KOPT-K1 (cell line): ENCODE data around the gene OR2A14.
"Not testable (repeated sequence)": the region's sequence is repeated elsewhere in the genome, so short reads cannot be mapped to it uniquely, and the experiment has no call there.

ENCODE experiments used
- H3K27ac ChIP-seq: fragments of 200-600 bp; sonication (generic); 2 replicates; pipeline ENCODE4 v1.5.1; 2016; ENCODE audit warnings: antibody characterized with exemption, mild to moderate bottlenecking, low read depth, low read length; ENCODE audit not compliant: poor library complexity, severe bottlenecking
- H3K36me3 ChIP-seq: fragments of 200-600 bp; sonication (generic); 2 replicates; pipeline ENCODE4 v1.5.1; 2017; ENCODE audit warnings: antibody characterized with exemption, mild to moderate bottlenecking, low read length, moderate library complexity; ENCODE audit not compliant: insufficient read depth
- H3K9me3 ChIP-seq: fragments of 200-600 bp; sonication (generic); 2 replicates; pipeline ENCODE4 v1.5.1; 2017; ENCODE audit warnings: antibody characterized with exemption, low read length, mild to moderate bottlenecking; ENCODE audit not compliant: insufficient read depth, poor library complexity, severe bottlenecking

Gene OR2A14

DNA sequence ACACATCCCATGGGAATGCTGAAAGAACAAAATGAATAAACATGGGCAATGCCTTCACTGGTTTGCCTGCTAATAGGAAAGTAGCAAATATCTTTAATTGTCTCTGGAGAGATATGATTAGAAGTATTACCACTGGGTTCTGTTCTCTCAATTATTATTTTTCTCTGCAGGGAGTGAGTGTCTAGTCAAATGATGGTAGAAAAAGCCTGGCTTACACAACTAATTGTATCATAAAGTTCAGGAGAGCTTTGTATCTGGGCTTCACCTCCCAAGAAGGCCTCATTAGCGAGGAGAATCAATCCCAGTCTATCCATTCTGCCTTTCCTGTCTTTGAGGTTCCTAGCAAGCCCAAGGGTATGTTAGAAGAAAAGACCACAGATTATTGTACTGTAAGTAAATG, at the start of gene OR2A14:
TSS of gene OR2A14 (plus strand) at position 301 of the 400 bp plus-strand sequence. CDS start 5,937 bp downstream, outside the sequence.
- H3K36me3 ChIP-seq = no peaks in the 10 kb centered on the region
- no peaks in the 10 kb centered on the region for H3K9me3 ChIP-seq
- H3K27ac ChIP-seq = no peak within 1 kb of the TSS

GRCh38 chr7:144074374-144074773, 48.6 kb upstream of the OR2A14 start:
- Histone ChIP-seq H3K27ac (no peak overlapping the region), H3K36me3 (no peaks in the 10 kb centered on the region)

DNA sequence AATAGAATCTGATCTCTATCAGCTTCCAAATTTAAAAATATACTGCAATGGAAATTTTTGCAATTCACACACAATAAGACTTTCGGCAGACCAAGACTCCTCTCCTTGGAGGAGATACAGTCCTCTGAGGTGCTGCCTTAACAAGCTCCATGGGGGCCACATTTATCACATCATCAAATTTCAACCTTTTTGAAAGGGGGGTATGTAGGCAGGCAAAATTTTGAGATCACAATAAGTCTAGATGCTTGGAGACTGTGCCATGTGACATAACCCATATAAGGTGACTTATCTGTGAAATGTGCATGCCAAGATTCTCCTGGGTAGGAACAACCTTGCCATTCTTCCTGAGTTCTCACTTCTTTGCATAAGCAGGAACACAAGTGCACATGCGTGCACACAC, 37.0 kb upstream of the OR2A14 start, which contains the start of gene OR2A12:
TSS of gene OR2A12 (plus strand) at position 301 of the 400 bp plus-strand sequence. CDS start 8,830 bp downstream, outside the sequence.
- peaks cover 4% of the 10 kb centered on the region for H3K9me3 ChIP-seq
- no peak within 1 kb of the TSS for H3K27ac ChIP-seq
- no peaks in the 10 kb centered on the region for H3K36me3 ChIP-seq

More at GRCh38 chr7:144074374-144074773, 48.6 kb upstream of the OR2A14 start:
- H3K9me3 ChIP-seq = no peaks in the 10 kb centered on the region

- no peak overlapping the region for H3K27ac ChIP-seq
- H3K9me3 ChIP-seq = peaks cover 4% of the 10 kb centered on the region
- no peaks in the 10 kb centered on the region for H3K36me3 ChIP-seq
Measured at GRCh38 chr7:144086730-144087129, 36.2 kb upstream of the OR2A14 start.

DNA sequence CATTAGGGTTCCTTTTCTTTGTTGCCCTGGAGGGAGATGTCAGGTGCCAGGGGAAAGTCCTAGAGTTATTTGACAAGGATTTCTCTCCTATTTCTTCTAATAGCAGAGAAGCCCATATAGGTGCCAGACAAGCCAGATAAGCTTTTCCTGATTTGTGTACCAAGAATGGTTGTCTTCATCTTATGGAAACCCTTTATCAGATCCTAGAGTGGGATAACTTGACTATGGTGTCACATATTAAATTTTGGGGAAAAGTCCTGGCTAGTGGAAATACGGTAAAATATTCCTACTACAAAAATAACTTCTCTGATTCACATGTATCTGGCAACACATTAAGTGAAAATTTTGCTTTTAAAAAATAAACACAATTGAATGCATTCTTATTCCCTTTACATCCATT, 35.7 kb upstream of the OR2A14 start:
- no peak overlapping the region for H3K27ac ChIP-seq
- H3K9me3 ChIP-seq = peaks cover 4% of the 10 kb centered on the region
- no peaks in the 10 kb centered on the region for H3K36me3 ChIP-seq

- Histone ChIP-seq H3K9me3 (peaks cover 4% of the 10 kb centered on the region), H3K36me3 (no peaks in the 10 kb centered on the region), H3K27ac (no peak overlapping the region)
Measured at GRCh38 chr7:144090667-144091066, 32.3 kb upstream of the OR2A14 start.

DNA sequence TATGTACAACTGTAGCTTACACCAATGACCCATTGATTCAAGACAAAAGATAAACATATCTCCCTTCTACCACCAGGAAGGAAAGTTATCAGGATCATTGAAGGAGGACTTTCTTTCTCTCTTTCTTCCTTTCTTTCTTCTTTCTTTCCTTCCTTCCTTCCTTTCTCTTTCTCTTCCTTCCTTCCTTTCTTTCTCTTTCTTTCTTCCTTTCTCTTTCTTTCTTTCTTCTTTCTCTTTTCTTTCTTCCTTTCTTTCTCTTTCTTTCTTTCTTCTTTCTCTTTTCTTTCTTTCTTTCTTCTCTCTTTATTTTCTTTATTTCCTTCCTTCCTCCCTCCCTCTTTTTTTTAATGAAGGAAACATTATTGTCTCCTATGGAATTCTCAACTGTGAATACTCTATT, 24.2 kb upstream of the OR2A14 start:
- Histone ChIP-seq H3K36me3 (no peaks in the 10 kb centered on the region), H3K27ac (no peak overlapping the region), H3K9me3 (no peaks in the 10 kb centered on the region)

DNA sequence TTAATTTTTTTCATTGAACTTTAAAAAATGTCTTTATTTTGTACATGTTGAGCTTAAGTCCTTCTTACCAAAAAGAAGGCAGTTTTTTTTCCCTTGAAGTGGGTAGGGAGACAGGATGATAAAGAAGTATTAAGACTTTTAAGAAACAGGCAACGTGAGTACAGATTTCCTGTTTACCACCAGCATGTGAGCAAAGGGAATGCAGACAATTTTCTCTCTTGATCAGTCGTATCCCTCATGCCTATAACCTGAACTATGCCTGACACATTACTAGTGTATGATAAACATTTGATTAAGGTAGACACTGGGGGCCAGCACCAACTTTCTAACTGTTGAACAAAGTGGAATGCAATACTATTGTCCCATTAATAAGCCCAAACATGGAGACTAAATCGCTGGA, 22.4 kb upstream of the OR2A14 start:
- H3K36me3 ChIP-seq = no peaks in the 10 kb centered on the region
- H3K9me3 ChIP-seq = no peaks in the 10 kb centered on the region
- H3K27ac ChIP-seq = no peak overlapping the region

DNA sequence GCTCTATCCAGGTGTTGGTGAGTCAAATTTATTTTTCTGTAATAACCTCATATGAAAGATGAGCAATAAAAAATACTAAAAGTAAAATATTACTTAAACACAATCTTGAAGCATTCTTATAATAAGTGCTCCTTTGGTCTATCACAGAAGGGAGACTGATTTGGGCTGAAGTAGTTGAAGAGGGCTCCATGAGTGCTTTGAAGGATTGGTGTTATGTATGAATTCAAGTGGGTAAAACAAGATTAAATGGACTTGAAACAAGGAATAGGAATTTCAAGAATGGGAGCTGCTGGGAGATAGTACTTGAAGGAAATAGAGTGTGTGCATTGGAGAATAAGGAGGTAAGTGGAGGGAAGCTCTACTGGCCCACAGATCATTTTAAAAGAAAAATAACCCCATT, 20.9 kb upstream of the OR2A14 start:
- no peak overlapping the region for H3K27ac ChIP-seq
- no peaks in the 10 kb centered on the region for H3K36me3 ChIP-seq
- no peaks in the 10 kb centered on the region for H3K9me3 ChIP-seq

- H3K27ac ChIP-seq = no peak overlapping the region
- H3K36me3 ChIP-seq = no peaks in the 10 kb centered on the region
- no peaks in the 10 kb centered on the region for H3K9me3 ChIP-seq
Measured at GRCh38 chr7:144105211-144105610, 17.8 kb upstream of the OR2A14 start.

DNA sequence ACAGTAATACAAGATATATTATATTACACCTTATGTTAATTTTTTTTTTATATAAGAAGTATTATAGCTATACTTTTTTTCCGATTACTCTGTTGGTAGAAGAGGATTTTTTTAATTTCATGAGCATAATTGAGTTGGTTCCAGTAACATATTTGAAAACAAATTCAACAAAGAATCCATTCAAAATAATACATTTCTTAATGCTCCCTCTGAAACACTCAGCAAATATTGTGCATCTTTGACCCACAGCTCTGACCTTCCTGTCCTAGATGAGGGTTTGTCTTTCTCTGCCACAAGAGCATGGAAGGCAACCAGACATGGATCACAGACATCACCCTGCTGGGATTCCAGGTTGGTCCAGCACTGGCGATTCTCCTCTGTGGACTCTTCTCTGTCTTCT, 13.7 kb upstream of the OR2A14 start, which contains the start of gene OR2A2:
TSS of gene OR2A2 (plus strand) at position 301 of the 400 bp plus-strand sequence. CDS start at position 301, 0 bp downstream.
- Histone ChIP-seq H3K27ac (no peak within 1 kb of the TSS), H3K36me3 (no peaks in the 10 kb centered on the region), H3K9me3 (no peaks in the 10 kb centered on the region)

- no peak overlapping the region for H3K27ac ChIP-seq
- H3K9me3 ChIP-seq = no peaks in the 10 kb centered on the region
- H3K36me3 ChIP-seq = no peaks in the 10 kb centered on the region
Measured at GRCh38 chr7:144110272-144110671, 12.7 kb upstream of the OR2A14 start.

DNA sequence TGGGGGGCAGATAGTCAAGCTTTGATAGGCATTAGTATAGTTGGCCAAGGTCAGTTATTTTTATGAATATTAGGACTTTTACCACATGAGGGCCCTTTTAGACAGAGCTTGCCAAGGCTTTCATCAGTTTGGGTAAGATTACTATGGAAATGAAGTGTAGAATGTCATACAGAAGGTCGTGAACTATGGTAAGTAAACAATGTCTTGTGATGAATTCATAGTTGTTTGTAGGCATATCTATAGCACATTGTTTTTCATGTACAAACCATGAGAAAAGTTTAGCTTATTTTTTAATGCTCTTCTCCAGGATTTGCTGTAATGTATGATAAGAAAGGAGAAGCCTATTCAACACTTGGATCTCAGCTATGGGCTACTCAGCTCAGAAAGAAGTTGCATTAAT, 9.3 kb upstream of the OR2A14 start:
- no peaks in the 10 kb centered on the region for H3K36me3 ChIP-seq
- no peaks in the 10 kb centered on the region for H3K9me3 ChIP-seq

GRCh38 chr7:144118341-144118740, 4.6 kb upstream of the OR2A14 start:
- Histone ChIP-seq H3K36me3 (no peaks in the 10 kb centered on the region), H3K9me3 (no peaks in the 10 kb centered on the region), H3K27ac (no peak overlapping the region)

More for the DNA sequence above, 9.3 kb upstream of the OR2A14 start:
- no peak overlapping the region for H3K27ac ChIP-seq

DNA sequence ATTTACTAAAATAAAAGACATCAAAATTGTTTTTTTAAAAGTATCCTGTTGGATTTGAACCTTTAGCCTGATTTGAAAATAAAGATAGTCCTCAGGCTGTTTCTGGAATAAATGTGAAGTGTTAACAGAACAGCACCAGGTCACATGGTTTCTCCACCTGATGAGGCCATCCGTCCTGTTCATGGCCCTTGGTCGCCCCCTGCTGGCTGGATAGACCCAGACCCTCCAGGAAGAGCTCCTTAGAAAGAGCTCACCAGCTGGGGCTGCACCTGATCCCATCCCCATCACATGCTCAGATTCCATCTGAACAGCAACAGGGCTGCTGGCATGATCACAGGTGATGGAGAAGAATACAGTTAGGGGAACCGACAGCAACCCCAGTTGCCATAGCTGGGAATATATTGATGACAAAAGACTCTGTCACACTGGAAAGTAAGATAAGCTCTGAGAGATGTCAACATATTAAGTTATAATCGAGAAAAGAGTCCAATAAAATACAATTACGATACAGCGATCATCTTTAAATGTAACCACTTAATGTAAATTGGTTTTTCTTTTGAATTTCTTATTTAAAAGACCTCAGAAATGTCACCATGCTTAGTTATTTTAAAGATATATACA, 4.8 kb downstream of the OR2A14 start:
- H3K27ac ChIP-seq = no peak overlapping the region
- H3K36me3 ChIP-seq = no peaks in the 10 kb centered on the region
- no peaks in the 10 kb centered on the region for H3K9me3 ChIP-seq

- not testable (repeated sequence) for H3K27ac ChIP-seq, H3K9me3 ChIP-seq, H3K36me3 ChIP-seq
Measured at GRCh38 chr7:144129601-144130000, 6.6 kb downstream of the OR2A14 start.
